ENCODE results near the gene PTGDR. TPM values are rescaled to one million over a fixed set of nuclear protein-coding genes. Genes with fewer than 3 reads are reported as not detected.
A peak's percentile ranks its signal among the peaks of the same experiment; 100 is the strongest.

Gene PTGDR, protein sequence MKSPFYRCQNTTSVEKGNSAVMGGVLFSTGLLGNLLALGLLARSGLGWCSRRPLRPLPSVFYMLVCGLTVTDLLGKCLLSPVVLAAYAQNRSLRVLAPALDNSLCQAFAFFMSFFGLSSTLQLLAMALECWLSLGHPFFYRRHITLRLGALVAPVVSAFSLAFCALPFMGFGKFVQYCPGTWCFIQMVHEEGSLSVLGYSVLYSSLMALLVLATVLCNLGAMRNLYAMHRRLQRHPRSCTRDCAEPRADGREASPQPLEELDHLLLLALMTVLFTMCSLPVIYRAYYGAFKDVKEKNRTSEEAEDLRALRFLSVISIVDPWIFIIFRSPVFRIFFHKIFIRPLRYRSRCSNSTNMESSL
- not detected in 2 replicates for total RNA-seq (2014; rRNA removed; shearing (Covaris generic))

DNA sequence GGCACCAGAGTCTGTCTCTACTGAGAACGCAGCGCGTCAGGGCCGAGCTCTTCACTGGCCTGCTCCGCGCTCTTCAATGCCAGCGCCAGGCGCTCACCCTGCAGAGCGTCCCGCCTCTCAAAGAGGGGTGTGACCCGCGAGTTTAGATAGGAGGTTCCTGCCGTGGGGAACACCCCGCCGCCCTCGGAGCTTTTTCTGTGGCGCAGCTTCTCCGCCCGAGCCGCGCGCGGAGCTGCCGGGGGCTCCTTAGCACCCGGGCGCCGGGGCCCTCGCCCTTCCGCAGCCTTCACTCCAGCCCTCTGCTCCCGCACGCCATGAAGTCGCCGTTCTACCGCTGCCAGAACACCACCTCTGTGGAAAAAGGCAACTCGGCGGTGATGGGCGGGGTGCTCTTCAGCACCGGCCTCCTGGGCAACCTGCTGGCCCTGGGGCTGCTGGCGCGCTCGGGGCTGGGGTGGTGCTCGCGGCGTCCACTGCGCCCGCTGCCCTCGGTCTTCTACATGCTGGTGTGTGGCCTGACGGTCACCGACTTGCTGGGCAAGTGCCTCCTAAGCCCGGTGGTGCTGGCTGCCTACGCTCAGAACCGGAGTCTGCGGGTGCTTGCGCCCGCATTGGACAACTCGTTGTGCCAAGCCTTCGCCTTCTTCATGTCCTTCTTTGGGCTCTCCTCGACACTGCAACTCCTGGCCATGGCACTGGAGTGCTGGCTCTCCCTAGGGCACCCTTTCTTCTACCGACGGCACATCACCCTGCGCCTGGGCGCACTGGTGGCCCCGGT is at the start of gene PTGDR:
Gene PTGDR (plus strand): TSS at position 198 of the 778 bp plus-strand sequence. CDS start 117 bp downstream, at position 315.
- no peak for DNase-seq (ENCODE audit: low spot score)

DNA sequence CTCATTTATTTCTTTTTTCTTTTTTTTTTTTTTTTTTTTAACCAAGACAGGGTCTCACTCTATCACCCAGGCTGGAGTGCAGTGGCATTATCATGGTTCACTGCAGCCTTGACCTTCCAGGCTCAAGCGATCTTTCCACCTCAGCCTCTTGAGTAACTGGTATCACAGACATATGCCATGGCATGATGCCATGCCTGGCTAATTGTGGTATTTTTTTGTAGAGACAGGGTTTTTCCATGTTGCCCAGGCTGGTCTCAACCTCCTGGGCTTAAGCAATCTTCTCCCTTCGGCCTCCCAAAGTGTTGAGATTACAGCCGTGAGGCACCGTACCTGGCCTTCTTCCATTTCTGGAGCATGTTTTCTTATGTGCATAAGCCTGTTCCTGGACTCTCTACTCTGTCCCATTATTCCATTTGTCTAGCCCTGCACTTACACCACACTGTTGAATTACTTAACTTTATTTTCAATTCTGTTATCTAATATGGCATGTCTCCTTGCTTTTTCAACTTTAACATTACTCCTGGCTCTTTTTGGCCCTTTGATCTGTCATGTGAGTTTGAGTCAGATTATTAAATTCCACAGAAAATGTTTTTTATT is 47.9 kb upstream of the PTGDR start:
- DNase-seq (ENCODE audit: low spot score): no peak

- no peak for DNase-seq (ENCODE audit: low spot score)
These were observed 46.3 kb upstream of the PTGDR start for GRCh38 chr14:52220924-52221811.

DNA sequence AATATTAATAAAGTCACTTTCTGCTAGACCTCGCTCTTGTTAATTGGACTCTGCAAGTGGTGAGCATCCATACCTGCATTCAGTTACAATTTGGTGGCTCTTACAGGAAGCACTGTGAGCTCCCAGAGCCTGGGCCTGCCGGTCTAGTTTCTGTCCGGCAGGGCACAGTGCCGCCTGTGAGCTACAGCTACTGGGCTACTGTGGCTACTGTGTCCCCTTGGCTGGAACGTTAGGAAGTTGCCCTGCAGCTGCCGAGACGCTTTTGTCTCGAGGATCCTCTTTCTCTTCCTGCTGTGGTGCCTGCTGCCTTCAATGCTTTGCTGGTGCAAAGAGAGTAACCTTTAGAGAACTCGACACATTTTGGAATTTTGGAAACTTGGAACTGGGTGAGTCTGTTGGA is 44.6 kb upstream of the PTGDR start:
- DNase-seq (ENCODE audit: low spot score): no peak

DNA sequence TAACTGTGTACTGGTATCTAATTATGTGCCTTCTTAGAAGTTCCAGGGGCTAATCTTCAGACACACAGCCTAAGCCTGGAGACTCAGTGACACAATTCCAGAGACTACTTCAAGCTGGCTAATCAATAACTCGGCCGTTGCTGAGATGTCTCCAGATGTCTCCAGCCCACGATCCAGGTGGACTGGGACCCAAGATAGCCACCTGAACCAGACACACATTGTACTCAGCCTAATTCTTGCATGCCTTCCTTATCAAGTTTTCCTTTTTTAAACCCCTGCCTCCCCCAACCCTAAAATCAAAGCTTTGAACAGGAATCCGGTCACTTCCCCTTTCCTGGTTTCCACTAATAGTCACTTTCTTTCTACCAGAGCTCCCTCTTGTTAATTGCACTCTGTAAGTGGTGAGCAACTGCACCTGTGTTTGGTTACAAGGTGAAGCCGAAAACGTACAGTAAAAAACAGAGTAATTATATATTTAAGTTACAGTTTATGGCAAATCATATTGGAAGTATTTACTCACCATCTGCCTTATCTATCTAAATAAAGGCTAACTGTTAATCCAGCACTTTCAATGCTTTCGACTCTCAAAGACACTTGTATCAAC is 39.8 kb upstream of the PTGDR start:
- no peak for DNase-seq (ENCODE audit: low spot score)

GRCh38 chr14:52233693-52234092 is 33.8 kb upstream of the PTGDR start:
- no peak for DNase-seq (ENCODE audit: low spot score)

DNA sequence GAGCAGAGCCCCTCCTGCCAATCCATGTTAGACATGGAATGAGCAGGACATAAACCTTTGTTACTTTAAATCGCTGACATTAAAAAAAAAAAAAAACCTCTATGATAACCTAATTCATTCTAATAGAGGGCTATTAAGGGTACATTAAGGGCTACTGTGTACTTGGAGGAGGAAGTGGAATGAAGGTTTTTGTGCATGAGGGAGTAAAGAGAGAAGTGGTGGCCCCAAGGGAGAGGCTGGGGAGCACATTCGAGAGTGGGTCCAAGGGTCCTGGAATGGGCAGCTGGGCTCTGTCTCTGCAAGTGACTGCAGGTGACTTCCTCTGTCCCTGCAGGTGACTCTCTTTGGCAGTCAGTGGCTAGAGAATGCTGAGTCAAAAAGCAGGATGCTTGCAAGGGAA is 32.1 kb upstream of the PTGDR start:
- no peak for DNase-seq (ENCODE audit: low spot score)

GRCh38 chr14:52235866-52236510 is 31.5 kb upstream of the PTGDR start:
- no peak for DNase-seq (ENCODE audit: low spot score)

DNA sequence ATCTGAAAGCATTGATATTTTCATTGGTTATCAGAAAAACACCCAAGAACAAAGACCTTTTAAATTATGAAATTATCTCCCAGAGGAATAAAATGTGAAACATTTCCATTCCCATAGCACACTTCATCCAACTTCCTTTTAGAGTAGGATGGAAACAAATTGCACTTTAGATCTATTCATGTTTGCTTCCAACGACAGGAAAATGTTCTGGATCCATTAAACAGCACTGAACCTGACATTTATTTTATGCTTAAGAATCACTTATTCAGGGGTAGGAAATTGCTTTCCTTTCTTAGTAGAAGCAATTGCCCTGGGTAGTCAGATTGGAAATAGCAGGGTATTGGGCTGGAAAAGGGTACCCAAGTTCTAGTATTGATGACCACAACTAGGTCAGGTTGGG is 28.8 kb upstream of the PTGDR start:
- DNase-seq (ENCODE audit: low spot score): no peak

GRCh38 chr14:52240623-52241022 is 26.9 kb upstream of the PTGDR start:
- peak; percentile 1 for DNase-seq (ENCODE audit: low spot score)

DNA sequence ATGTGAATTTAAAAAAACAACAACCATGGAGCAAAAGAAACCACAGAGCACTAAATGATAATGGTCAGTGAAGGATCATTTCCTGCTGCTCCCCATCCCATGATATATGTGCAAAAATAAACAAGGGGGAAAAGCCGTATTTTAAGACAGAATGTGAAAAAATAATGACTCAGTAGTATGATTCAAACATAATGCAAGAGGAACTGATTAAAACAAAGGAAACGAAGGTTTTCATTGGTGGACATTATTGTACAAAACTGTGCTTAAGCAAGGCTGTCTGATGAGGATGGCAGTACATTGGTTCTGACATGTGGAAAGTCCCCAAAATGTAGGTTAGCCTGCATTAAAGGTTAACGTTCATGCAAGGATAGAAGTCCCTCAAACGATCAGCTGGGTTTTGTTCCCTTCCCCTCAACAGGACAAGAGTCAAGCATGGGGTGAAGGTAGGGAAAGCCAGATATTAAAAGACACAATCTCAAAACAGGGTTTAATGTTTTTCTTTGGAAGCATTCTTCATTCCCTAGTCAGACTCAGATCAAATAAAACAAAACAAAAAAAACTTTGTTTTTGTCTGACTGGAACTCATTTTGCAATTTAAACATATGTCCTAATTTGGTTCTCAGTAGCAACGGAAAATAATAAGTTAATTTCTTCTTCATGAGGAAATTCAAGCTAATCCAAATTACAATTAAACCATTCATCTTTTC is 26.3 kb upstream of the PTGDR start:
- peak; percentile 60 for DNase-seq (ENCODE audit: low spot score)

DNA sequence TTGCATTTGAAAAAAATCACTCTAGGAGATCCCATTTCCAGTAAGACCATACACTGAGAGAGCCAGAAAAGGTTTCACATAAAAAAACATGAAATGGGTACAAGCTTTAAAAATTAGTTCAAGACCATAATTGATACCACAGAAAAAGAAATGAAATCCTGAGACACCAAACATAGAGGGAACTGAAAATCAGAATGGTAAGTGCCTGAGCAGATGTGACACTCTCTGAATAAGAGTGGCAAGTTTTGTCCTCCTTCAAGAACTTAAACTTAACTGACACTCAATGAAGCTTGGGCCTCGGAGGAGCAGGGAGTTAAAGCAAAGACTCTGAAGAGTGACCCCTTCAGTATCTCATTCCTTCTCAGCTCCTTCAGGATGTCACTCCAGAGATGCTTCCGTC is 23.2 kb upstream of the PTGDR start:
- no peak for DNase-seq (ENCODE audit: low spot score)

DNA sequence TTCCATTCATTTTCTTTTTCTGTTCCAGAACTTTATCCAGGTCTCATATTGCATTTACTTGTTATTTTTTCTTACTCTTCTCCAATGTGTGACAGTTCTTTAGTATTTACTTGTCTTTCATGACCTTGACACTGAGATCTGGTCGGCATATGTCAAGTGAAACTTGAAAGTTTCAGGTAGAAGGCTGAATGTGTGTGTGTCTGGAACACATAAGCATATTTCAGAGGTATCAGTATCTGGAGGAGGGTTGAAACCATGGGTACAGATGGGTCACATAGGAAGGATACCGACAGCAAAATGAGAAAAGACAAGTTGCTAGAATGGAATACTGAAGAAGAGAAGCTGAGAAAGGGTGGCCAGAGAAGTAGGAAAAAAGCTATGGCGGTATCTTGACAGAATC is 22.5 kb upstream of the PTGDR start:
- no peak for DNase-seq (ENCODE audit: low spot score)

DNA sequence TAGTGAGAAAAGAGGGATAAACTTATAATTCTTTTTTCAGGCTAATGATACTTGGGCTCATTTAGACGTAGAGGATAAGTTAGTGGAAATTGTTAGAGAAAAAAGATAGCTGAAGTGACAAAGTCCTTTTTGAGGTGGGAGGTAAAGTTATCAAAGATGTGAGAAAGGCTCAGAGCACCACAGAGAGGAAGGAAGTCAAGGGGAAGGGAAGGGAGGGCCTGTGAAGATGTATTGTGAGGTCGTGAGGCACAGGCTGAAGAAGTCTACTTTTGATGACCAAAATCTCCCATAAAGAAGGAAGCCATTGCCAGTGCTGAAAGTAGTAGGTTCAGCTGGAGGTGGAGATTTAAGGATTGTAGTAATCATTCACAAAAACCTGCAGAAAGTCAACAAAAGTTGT is 19.4 kb upstream of the PTGDR start:
- DNase-seq (ENCODE audit: low spot score): no peak

DNA sequence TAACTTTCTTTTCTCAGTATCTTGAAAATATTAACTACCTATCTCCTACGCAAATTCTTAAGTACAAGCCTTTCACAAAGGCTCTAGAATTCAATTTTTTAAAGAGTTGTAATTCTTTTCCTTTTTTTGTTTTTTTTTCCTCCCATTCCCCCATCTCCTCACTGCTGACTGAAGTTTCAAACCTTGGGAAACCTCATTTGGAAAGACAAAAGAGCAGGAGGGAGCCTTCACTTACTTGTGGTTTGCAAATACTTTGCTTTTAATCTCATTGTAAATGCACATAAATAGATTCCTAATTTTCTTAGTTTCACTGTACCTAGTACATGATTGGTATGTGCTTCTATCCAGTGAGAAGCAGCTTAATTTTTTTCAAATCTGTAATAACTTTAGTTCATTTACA is 15.8 kb upstream of the PTGDR start:
- DNase-seq (ENCODE audit: low spot score): no peak

DNA sequence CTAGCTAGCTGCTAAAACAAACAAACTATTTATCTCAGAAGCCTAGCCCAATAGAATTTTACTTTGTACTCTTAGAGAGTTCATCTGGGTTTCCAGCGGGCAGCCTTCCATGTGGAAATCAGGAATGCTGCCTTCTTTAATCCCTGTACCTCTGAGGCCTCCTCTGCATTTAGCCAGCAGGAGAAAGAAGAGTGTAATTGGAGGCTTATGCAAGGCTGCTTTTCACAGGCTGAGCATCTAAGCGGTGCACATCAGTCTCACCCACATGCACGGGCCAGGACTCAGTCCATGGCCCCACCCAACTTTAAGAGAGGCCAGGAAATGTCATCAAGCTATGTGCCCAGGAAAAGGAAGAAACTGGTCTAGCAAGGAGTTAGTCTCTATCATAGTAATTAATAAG is 14.0 kb upstream of the PTGDR start:
- no peak for DNase-seq (ENCODE audit: low spot score)

DNA sequence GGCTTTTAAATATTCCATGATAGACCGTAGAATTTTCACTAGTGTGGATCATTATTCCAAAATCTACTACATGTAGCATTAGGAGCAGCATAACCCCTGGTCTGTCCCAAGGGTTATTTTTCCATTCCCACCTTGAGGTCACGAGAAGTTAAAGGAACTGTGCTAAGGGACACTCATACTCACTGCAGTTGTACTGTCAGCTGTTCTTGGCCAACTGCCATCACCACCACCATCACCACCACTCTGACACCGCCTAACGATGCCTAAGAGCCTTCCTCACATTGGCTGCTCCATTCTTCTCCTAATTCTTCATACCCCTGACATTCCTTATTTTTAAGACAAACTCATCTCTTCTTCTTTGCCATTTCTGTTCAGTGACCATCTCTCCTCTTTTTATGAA is 13.4 kb upstream of the PTGDR start:
- DNase-seq (ENCODE audit: low spot score): no peak

DNA sequence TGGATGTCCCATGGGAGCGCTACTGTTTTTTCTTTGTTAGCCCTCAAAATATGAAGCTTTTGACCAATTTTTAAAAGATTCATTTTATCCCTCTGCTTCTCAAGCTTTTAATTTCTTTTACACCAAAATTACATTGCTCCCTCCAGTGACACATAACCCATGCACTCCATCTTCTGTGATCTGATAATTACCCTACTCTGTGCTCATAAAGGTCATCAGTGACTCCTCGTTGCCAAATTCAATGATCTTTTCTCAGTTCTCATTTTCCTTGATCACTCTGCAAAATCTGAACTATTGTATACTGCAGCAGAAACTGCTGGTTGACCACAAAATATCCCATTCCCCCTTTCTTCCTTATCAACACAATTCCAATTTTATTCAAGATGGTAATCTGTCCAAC is 8.7 kb upstream of the PTGDR start:
- no peak for DNase-seq (ENCODE audit: low spot score)

DNA sequence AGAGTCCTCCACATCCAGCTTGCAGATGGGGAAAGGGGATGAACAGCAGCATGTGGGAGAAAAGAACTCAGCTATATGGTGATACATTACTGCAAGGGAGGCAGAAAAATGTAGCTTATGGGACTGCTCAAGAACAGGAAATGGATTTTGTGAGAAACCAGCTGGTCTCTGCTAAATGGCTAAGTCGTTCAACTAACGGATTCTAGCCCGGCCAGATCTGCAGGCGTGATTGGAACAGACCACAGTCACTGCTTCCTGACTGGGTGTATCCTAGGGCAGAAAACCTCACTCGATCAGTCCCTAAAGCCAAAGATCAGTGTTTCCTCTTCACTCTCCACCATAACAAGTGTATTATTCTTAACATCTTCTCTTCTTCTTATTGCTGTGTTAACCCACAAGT is 8.1 kb upstream of the PTGDR start:
- no peak for DNase-seq (ENCODE audit: low spot score)

GRCh38 chr14:52262600-52262999 is 4.9 kb upstream of the PTGDR start:
- DNase-seq (ENCODE audit: low spot score): no peak

Data from A172 (cell line).